ENCODE data around the gene SHROOM3.

Gene SHROOM3

GRCh38 chr4:76799718-76800117 is 364.7 kb downstream of the SHROOM3 start:
- no peak for DNase-seq

- no peak for DNase-seq
Observed at GRCh38 chr4:76800902-76801301, 365.9 kb downstream of the SHROOM3 start.

- no peak for DNase-seq
Observed at GRCh38 chr4:76801621-76802235, 366.7 kb downstream of the SHROOM3 start.

GRCh38 chr4:76802236-76803021 is 367.4 kb downstream of the SHROOM3 start:
- DNase-seq, result no peak

- DNase-seq, result peak; percentile 4
Observed at GRCh38 chr4:76803522-76803921, 368.5 kb downstream of the SHROOM3 start.

GRCh38 chr4:76804096-76804495 is 369.1 kb downstream of the SHROOM3 start:
- no peak for DNase-seq

- DNase-seq, result no peak
Observed at GRCh38 chr4:76806346-76806745, 371.3 kb downstream of the SHROOM3 start.

- no peak for DNase-seq
Observed at GRCh38 chr4:76806757-76807156, 371.7 kb downstream of the SHROOM3 start.

- no peak for DNase-seq
Observed at GRCh38 chr4:76809594-76810305, 374.7 kb downstream of the SHROOM3 start.

- DNase-seq, result no peak
Observed at GRCh38 chr4:76811604-76812412, 376.8 kb downstream of the SHROOM3 start.

GRCh38 chr4:76813070-76813469 is 378.0 kb downstream of the SHROOM3 start:
- no peak for DNase-seq

- no peak for DNase-seq
Observed at GRCh38 chr4:76821641-76822040, 386.6 kb downstream of the SHROOM3 start.

GRCh38 chr4:76822303-76822702 is 387.3 kb downstream of the SHROOM3 start:
- no peak for DNase-seq

- DNase-seq, result no peak
Observed at GRCh38 chr4:76823495-76823894, 388.5 kb downstream of the SHROOM3 start.

GRCh38 chr4:76830612-76830963 is 395.6 kb downstream of the SHROOM3 start:
- no peak for DNase-seq

GRCh38 chr4:76830964-76831703 is 396.1 kb downstream of the SHROOM3 start:
- DNase-seq, result no peak

- no peak for DNase-seq
Observed at GRCh38 chr4:76831711-76832373, 396.8 kb downstream of the SHROOM3 start.
